Liver (tissue), 3 donors: ENCODE measurements around the gene ZDHHC11B.

Experiments
- CTCF ChIP-seq: fragments of 150-350 bp; IDR thresholded peaks from 2 replicates; pipeline ENCODE4 v1.5.1; 2017; ENCODE audit warnings: improper control_type of control experiment, low read depth, low read length; ENCODE audit not compliant: missing input control
- FOXA1 ChIP-seq: IDR thresholded peaks from 2 replicates; pipeline ENCODE4 v1.6.1; 2016; ENCODE audit warnings: antibody characterized with exemption
- HNF4A ChIP-seq, 2 donors: conservative IDR thresholded peaks; 2 replicates each; pipeline ENCODE4 v1.6.1; 2016; ENCODE audit warnings: antibody characterized with exemption in 2 of 2, mild to moderate bottlenecking in 2 of 2
- donor health status: healthy.
- donor health status: healthy.

- TF ChIP-seq CTCF: no peak
- TF ChIP-seq FOXA1: no peak
- TF ChIP-seq HNF4A (conservative IDR thresholded peaks at IDR 0.05): no peak
Measured at GRCh38 chr5:661891-662750, 122.4 kb downstream of the ZDHHC11B start.
